ENCODE measurements around the gene LAMC1. TPM values are rescaled to one million over a fixed set of nuclear protein-coding genes. Genes with fewer than 3 reads are reported as not detected.

The LAMC1 gene
- total and polyA plus RNA-seq, 2 of the 4 experiments (the other 2 are of a cell fraction): 249 to 394 TPM

DNA sequence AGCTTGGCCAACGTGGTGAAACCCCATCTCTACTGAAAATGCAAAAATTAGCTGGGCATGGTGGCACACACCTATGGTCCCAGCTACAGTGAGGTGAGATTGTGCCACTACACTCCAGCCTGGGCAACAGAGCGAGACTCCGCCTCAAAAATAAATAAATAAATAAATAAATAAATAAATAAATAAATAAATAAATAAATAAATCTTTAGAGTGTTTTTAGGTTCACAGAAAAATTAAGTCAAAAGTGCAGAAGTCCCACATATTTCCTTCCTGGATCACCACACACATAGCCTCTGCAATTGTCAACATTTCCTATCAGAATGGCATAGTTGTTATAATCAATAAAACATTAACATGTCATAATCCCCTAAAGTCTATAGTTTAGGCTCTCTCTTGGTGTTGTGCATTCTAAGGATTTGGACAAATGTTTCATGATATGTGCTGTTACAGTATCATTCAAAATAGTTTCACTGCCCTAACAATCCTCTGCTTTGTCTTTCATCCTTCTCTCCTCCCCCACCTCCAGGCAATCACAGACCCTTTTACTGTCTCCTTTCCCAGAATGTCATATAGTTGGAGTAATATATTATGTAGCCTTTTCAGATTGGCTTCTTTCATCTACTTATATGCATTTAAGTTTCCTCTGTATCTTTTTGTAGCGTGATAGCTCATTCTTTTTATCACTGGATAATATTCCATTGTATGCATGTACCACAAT, 58.3 kb downstream of the LAMC1 start:
- no peak overlapping the region for H2BK120ac ChIP-seq (ENCODE audit: low read depth, low read length)
- no peak overlapping the region for H3K9ac ChIP-seq (ENCODE audit: low read depth, low read length)
- H3K36me3 ChIP-seq (ENCODE audit: control insufficient read depth, insufficient read depth, low read length): no peaks in the 10 kb centered on the region
- no peak overlapping the region for H4K8ac ChIP-seq (ENCODE audit: low read depth in 2 of 2, low read length in 2 of 2)
- no peak overlapping the region for H3K4ac ChIP-seq (ENCODE audit: low read depth, low read length)
- no peak overlapping the region for H2BK20ac ChIP-seq (ENCODE audit: low read depth, low read length)
- H2BK15ac ChIP-seq (ENCODE audit: low read depth, low read length): no peak overlapping the region
- ATAC-seq (ENCODE audit: low read depth) (no peak), DNase-seq (no peak)
- H3K23ac ChIP-seq (ENCODE audit: low read depth, low read length): no peak overlapping the region
- POLR2A ChIA-PET (ENCODE audit: unreplicated experiment): no interaction called here
- no peak overlapping the region for H3K56ac ChIP-seq (ENCODE audit: extremely low read depth, insufficient read depth, low read length)
- no peaks in the 10 kb centered on the region for H3K9me3 ChIP-seq (ENCODE audit: control insufficient read depth, insufficient read depth, low read length)
- no peak overlapping the region for H4K91ac ChIP-seq (ENCODE audit: insufficient read depth, low read depth, low read length)
- H3K9me1 ChIP-seq (ENCODE audit: insufficient read depth, low read length): peaks cover 14% of the 10 kb centered on the region
- no peak overlapping the region for H2AFZ ChIP-seq (replicated peaks; ENCODE audit: low read length, poor library complexity)
- H3K79me1 ChIP-seq (ENCODE audit: low read depth in 1 of 2, low read length in 2 of 2): peaks cover 10 to 66% of the 10 kb centered on the region in 2 experiments; a peak in 3 of 4 replicates
- dilution Hi-C loops (cut with HindIII; ENCODE audit: low sequenced_read_pairs, unreplicated experiment) (no loop called here), in situ Hi-C loops (cut with MboI; ENCODE audit: low sequenced_read_pairs) (no loop called here), intact Hi-C loops (cut with micrococcal nuclease) (no loop called here)
- no CpG with 5 or more reads among the region's 4 CpGs for WGBS, 2 experiments (ENCODE audit: extremely low coverage in 2 of 2, insufficient read length in 1 of 2)
- H3K14ac ChIP-seq (replicated peaks; ENCODE audit: low read depth, low read length): no peak overlapping the region
- no peak overlapping the region for H2AK5ac ChIP-seq (ENCODE audit: low read depth, low read length)
- no peak overlapping the region for H4K5ac ChIP-seq (ENCODE audit: low read depth, low read length)
- H4K20me1 ChIP-seq (ENCODE audit: insufficient read depth, low read length): peaks cover 79% of the 10 kb centered on the region
- H3K4me1 ChIP-seq (ENCODE audit: control insufficient read depth, insufficient read depth, low read length): peaks cover 7% of the 10 kb centered on the region
- no peak overlapping the region for H2AK9ac ChIP-seq (replicated peaks; ENCODE audit: low read depth, low read length, poor library complexity)
- CTCF ChIA-PET: interaction anchor here (0.8 kb wide), 1 partner anchor 16 kb away, joined by 3 read pairs; no protein-coding TSS in a partner anchor
- H3K4me3 ChIP-seq (ENCODE audit: insufficient read depth, low read depth, low read length): no peak overlapping the region
- TF ChIP-seq POLR2A (IDR thresholded peaks at IDR 0.05; ENCODE audit: low read depth, low read length) (no peak), RCOR1 (IDR thresholded peaks at IDR 0.05; ENCODE audit: insufficient replicate concordance, low read length) (no peak)
- H3K27me3 ChIP-seq (ENCODE audit: control insufficient read depth, insufficient read depth, low read length): no peaks in the 10 kb centered on the region
- BruUV-seq (replicated peaks): no TSS peak
- H3K4me2 ChIP-seq (ENCODE audit: low read depth, low read length): no peak overlapping the region
- H3K18ac ChIP-seq (ENCODE audit: low read depth, low read length): no peak overlapping the region
- no peak overlapping the region for H2BK5ac ChIP-seq (ENCODE audit: low read depth, low read length, poor library complexity, severe bottlenecking)
- no peak overlapping the region for H3K27ac ChIP-seq (ENCODE audit: insufficient read depth, low read length)

Data from IMR-90 (cell line).